Parathyroid adenoma (tissue), 2 donors: ENCODE measurements around the gene NUBP2.
A peak's percentile ranks its signal among the peaks of the same experiment; 100 is the strongest.

ENCODE experiments used
- H2AFZ ChIP-seq: fragments of 300-600 bp; sonication (generic); one replicate; pipeline ENCODE4 v1.7.0; 2017; ENCODE audit warnings: antibody characterized with exemption, mild to moderate bottlenecking
- H3K27ac ChIP-seq: fragments of 300-600 bp; sonication (generic); one replicate; pipeline ENCODE4 v1.7.0; 2017
- H3K27me3 ChIP-seq: fragments of 300-600 bp; sonication (generic); one replicate; pipeline ENCODE4 v1.7.0; 2017; ENCODE audit warnings: low read length; ENCODE audit not compliant: control insufficient read depth, insufficient read depth
- H3K36me3 ChIP-seq: fragments of 300-600 bp; sonication (generic); one replicate; pipeline ENCODE4 v1.7.0; 2017; ENCODE audit warnings: low read length; ENCODE audit not compliant: control insufficient read depth, insufficient read depth
- H3K4me1 ChIP-seq: fragments of 300-600 bp; sonication (generic); one replicate; pipeline ENCODE4 v1.7.0; 2017; ENCODE audit warnings: control low read depth
- H3K4me2 ChIP-seq: fragments of 300-600 bp; sonication (generic); one replicate; pipeline ENCODE4 v1.7.0; 2017; ENCODE audit warnings: low read length
- H3K4me3 ChIP-seq: fragments of 300-600 bp; sonication (generic); one replicate; pipeline ENCODE4 v1.7.0; 2017; ENCODE audit warnings: low read depth, low read length
- H3K79me2 ChIP-seq: fragments of 300-600 bp; sonication (generic); one replicate; pipeline ENCODE4 v1.7.0; 2017; ENCODE audit warnings: control low read depth
- H3K9ac ChIP-seq: fragments of 300-600 bp; sonication (generic); one replicate; pipeline ENCODE4 v1.7.0; 2017; ENCODE audit warnings: mild to moderate bottlenecking
- H3K9me3 ChIP-seq: fragments of 300-600 bp; sonication (generic); one replicate; pipeline ENCODE4 v1.7.0; 2017; ENCODE audit warnings: low read length; ENCODE audit not compliant: control insufficient read depth
- TF ChIP-seq, protein P1 (sequence below): fragments of 300-600 bp; sonication (generic); IDR thresholded peaks from one replicate; pipeline ENCODE4 v1.7.0; 2017; ENCODE audit warnings: antibody characterized with exemption, mild to moderate bottlenecking
- donor health status: primary hyperparathyroidism.

NUBP2 gene

DNA sequence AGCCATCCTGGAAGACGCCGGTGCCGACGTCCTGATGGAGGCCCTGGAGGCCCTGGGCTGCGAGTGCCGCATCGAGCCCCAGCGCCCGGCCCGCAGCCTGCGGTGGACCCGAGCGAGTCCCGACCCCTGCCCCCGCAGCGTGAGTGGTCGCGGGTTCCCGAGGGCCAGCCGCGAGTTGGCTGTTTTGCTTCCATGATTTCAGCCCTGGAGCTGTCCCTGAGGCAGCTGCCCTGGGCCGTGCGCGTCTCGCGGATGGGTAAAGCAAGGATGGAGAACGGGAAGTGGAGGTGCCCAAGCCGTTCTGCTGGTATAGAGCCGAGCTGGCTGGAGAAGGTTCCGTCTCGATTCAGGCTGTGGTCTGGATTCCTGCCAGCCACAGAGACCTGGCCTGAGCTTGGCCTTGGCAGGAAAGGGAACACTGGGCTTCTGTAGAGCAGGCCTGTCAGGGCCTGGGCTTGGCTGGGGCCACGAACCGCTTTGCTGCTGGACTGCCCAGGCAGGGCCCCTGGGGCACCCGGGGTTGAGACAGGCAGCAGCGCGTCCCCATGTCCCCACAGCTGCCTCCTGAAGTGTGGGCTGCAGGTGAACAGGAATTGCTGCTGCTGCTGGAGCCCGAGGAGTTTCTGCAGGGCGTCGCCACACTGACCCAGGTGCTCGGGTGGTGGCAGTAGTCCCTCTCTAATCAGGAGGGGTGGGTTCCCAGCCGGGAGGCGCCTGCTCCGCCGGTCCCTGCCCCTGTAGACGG is 8.9 kb upstream of the NUBP2 start:
- Histone ChIP-seq H3K4me3 (peak overlapping the region; percentile 83), H3K79me2 (peaks cover 5% of the 10 kb centered on the region), H3K4me1 (peaks cover 2% of the 10 kb centered on the region), H3K36me3 (no peaks in the 10 kb centered on the region), H3K27me3 (no peaks in the 10 kb centered on the region), H3K9ac (peak overlapping the region; percentile 39), H3K4me2 (peak overlapping the region; percentile 65), H2AFZ (peak overlapping the region; percentile 79), H3K9me3 (no peaks in the 10 kb centered on the region), H3K27ac (peak overlapping the region; percentile 81)
- TF ChIP-seq, protein P1, sequence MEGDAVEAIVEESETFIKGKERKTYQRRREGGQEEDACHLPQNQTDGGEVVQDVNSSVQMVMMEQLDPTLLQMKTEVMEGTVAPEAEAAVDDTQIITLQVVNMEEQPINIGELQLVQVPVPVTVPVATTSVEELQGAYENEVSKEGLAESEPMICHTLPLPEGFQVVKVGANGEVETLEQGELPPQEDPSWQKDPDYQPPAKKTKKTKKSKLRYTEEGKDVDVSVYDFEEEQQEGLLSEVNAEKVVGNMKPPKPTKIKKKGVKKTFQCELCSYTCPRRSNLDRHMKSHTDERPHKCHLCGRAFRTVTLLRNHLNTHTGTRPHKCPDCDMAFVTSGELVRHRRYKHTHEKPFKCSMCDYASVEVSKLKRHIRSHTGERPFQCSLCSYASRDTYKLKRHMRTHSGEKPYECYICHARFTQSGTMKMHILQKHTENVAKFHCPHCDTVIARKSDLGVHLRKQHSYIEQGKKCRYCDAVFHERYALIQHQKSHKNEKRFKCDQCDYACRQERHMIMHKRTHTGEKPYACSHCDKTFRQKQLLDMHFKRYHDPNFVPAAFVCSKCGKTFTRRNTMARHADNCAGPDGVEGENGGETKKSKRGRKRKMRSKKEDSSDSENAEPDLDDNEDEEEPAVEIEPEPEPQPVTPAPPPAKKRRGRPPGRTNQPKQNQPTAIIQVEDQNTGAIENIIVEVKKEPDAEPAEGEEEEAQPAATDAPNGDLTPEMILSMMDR, result no peak

DNA sequence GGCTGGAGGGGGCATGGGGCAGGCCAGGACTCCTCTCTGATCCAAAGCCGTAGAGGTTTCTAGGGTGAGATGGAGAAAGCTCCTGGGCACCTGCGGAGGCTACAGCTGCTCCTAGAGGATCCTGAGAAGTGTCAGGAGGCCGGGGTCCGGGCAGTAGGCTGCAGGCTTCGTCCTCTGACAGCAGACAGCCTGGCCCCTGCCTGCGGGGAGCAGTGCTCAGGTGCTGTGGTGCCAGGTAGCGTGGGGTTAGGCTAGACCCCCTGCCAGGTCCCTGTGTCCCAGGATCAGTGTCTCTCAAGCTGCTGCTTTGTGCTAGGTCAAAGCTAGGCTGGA is 8.3 kb upstream of the NUBP2 start:
- TF ChIP-seq, protein P1, result no peak
- Histone ChIP-seq H3K4me2 (peak overlapping the region; percentile 65), H3K4me3 (peak overlapping the region; percentile 83), H2AFZ (no peak overlapping the region), H3K27ac (no peak overlapping the region), H3K36me3 (no peaks in the 10 kb centered on the region), H3K79me2 (peaks cover 5% of the 10 kb centered on the region), H3K27me3 (no peaks in the 10 kb centered on the region), H3K9ac (no peak overlapping the region), H3K9me3 (no peaks in the 10 kb centered on the region), H3K4me1 (peaks cover 2% of the 10 kb centered on the region)

DNA sequence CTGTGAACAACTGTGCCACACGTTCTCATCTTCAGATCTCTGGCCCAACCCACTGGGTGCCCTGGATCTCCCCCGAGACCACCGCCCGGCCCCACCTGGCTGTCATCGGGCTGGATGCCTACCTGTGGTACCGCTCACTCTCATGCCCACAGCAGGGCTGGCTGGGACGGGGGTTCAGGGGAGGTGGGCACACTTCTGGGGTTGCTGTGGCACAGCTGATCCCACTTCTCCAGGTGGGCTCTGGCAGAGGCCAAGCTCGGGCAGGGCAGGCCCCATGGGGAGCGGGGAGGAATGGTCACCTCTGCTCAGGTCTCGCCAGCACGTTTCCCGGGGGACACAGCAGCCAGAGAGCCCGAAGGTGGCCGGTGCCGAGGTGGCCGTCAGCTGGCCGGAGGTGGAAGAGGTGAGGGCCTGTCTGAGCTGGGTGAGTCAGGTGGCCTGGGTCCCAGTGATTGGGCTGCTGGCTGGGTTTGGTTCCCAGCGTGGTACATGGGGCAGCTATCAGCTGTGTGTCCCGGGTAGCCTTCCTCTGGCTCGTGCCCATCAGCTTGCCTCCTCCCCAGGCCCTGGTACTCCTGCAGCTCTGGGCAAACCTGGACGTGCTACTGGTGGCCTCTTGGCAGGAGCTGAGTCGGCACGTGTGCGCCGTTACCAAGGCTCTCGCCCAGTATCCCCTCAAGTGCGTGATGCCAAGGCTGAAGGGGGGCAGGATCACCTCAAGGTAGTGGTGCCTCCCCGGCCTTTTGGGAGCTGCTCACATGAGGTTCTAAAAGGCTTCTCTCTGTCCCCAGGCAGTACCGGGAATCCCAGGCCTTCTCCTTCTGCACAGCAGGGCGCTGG is 7.5 kb upstream of the NUBP2 start:
- peaks cover 5% of the 10 kb centered on the region for H3K79me2 ChIP-seq
- H3K9ac ChIP-seq, result no peak overlapping the region
- no peaks in the 10 kb centered on the region for H3K27me3 ChIP-seq
- no peaks in the 10 kb centered on the region for H3K9me3 ChIP-seq
- H3K4me2 ChIP-seq, result no peak overlapping the region
- no peaks in the 10 kb centered on the region for H3K36me3 ChIP-seq
- TF ChIP-seq, protein P1, result no peak
- peaks cover 1% of the 10 kb centered on the region for H3K4me1 ChIP-seq
- H3K27ac ChIP-seq, result no peak overlapping the region
- no peak overlapping the region for H2AFZ ChIP-seq
- no peak overlapping the region for H3K4me3 ChIP-seq

DNA sequence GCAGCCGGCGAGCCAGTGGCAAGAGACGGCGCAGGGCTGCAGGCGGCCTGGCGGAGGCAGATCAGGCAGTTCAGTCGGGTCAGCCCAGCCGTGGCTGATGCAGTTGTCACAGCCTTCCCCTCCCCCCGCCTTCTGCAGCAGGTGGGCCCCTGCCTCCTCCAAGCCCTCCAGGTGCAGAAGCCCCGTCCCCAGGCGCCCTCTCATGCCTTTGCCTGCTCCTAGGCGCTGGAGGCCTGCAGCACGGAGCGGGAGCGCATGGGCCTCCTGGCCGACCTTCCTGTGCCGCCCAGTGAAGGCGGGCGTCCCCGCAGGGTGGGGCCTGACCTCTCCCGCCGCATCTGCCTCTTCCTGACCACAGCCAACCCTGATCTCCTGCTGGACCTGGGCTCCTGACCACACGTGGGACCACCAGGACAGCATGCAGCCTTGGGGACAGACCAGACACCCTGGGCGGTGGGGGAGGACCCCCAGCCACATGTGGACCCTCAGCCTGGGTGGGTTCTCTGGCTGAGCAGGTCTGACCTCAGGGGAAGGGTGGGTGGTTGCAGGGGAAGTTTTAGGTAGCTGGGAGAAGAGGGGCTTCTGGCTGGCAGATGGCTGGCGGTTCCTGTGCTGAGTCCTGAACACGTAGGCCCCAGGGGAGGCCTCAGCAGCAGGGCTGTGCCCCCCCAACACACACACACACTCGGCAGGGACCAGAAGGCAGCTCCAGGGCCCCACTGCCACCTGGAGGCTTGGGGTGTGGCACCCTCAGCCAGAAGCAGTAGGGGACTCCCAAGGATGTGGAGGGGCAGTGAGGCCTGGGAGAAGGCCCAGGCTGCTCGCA is 6.7 kb upstream of the NUBP2 start:
- Histone ChIP-seq H3K27me3 (no peaks in the 10 kb centered on the region), H3K4me3 (no peak overlapping the region), H3K4me2 (no peak overlapping the region), H3K27ac (no peak overlapping the region), H3K9me3 (no peaks in the 10 kb centered on the region), H3K79me2 (peaks cover 5% of the 10 kb centered on the region), H2AFZ (no peak overlapping the region), H3K9ac (no peak overlapping the region), H3K4me1 (peaks cover 1% of the 10 kb centered on the region), H3K36me3 (no peaks in the 10 kb centered on the region)
- TF ChIP-seq, protein P1, result no peak
